Measurements from ENCODE around the gene KLHDC8B.

The KLHDC8B gene

DNA sequence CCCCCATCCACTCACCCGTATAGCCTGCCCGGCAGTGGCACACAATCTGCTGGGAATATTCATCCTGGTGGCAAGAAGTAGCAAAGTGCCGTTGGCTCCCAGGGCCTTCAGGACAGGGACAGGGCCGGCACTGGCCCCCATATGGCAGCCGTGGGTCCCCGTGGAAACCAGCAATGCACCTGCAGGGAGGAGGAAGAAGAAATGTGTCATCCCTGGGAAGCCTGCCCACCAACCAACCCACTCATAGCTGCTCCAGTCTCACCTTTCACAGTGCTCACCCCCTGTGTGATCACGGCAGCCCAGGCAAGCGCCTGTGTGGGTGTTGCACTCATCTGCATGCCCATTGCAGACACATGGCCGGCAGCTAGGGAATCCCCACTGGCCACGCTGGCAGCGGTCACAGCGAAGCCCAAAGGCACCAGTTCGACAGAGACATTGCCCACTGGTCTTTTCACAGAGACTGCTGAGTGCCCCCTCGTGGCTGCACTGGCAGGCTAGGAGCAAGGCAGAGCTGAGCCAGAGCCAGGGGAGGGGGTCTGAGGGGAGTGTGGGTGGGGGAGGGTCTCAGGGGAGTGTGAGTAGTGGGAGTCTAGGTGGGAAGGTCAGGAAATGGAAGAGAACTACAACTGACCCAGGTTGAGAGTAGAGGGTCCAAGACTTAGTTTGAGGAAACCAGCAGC, 46.3 kb upstream of the KLHDC8B start:
- Histone ChIP-seq H3K4me3 (replicated peaks; ENCODE audit: insufficient read depth, low read length) (no peak overlapping the region), H3K27me3 (ENCODE audit: insufficient read depth, poor library complexity, severe bottlenecking) (no peaks in the 10 kb centered on the region)
- peak in 1 of 2 experiments; percentile 7 for DNase-seq (ENCODE audit: low read depth in 1 of 2, low spot score in 1 of 2)

DNA sequence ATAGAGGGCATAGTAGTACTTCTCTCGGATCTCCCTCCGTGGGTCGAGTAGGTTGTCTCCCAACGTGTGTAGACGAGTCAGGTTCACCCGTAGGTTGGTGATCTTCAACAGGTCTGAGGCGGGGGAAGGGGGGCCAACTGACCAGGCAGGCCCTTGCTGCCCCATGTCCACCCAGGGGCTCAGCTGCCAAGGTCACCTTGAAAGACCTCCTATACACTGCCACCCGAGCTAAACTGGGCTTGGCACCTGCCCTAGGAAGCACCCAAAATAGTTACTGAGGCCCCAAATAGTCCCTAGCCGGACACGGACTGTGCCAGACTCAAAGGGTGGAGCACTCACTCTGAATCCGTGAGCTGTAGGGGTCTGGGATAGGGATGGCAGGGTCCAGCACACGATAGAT, 40.4 kb upstream of the KLHDC8B start:
- no peak for DNase-seq (ENCODE audit: low read depth in 1 of 2, low spot score in 1 of 2)
- Histone ChIP-seq H3K4me3 (replicated peaks; ENCODE audit: insufficient read depth, low read length) (no peak overlapping the region), H3K27ac (replicated peaks) (no peak overlapping the region), H3K27me3 (ENCODE audit: insufficient read depth, poor library complexity, severe bottlenecking) (no peaks in the 10 kb centered on the region)
- TF ChIP-seq, protein P1, sequence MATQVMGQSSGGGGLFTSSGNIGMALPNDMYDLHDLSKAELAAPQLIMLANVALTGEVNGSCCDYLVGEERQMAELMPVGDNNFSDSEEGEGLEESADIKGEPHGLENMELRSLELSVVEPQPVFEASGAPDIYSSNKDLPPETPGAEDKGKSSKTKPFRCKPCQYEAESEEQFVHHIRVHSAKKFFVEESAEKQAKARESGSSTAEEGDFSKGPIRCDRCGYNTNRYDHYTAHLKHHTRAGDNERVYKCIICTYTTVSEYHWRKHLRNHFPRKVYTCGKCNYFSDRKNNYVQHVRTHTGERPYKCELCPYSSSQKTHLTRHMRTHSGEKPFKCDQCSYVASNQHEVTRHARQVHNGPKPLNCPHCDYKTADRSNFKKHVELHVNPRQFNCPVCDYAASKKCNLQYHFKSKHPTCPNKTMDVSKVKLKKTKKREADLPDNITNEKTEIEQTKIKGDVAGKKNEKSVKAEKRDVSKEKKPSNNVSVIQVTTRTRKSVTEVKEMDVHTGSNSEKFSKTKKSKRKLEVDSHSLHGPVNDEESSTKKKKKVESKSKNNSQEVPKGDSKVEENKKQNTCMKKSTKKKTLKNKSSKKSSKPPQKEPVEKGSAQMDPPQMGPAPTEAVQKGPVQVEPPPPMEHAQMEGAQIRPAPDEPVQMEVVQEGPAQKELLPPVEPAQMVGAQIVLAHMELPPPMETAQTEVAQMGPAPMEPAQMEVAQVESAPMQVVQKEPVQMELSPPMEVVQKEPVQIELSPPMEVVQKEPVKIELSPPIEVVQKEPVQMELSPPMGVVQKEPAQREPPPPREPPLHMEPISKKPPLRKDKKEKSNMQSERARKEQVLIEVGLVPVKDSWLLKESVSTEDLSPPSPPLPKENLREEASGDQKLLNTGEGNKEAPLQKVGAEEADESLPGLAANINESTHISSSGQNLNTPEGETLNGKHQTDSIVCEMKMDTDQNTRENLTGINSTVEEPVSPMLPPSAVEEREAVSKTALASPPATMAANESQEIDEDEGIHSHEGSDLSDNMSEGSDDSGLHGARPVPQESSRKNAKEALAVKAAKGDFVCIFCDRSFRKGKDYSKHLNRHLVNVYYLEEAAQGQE (IDR thresholded peaks at IDR 0.05; ENCODE audit: insufficient replicate concordance, low read depth) = no peak
- no peak for TF ChIP-seq GABPA (IDR thresholded peaks at IDR 0.05; ENCODE audit: low read depth)
- TF ChIP-seq SPI1 (IDR thresholded peaks at IDR 0.05; ENCODE audit: borderline replicate concordance, low read depth) = no peak
- no peak for TF ChIP-seq POLR2AphosphoS5 (IDR thresholded peaks at IDR 0.05; ENCODE audit: low read depth)
- TF ChIP-seq, protein P2, sequence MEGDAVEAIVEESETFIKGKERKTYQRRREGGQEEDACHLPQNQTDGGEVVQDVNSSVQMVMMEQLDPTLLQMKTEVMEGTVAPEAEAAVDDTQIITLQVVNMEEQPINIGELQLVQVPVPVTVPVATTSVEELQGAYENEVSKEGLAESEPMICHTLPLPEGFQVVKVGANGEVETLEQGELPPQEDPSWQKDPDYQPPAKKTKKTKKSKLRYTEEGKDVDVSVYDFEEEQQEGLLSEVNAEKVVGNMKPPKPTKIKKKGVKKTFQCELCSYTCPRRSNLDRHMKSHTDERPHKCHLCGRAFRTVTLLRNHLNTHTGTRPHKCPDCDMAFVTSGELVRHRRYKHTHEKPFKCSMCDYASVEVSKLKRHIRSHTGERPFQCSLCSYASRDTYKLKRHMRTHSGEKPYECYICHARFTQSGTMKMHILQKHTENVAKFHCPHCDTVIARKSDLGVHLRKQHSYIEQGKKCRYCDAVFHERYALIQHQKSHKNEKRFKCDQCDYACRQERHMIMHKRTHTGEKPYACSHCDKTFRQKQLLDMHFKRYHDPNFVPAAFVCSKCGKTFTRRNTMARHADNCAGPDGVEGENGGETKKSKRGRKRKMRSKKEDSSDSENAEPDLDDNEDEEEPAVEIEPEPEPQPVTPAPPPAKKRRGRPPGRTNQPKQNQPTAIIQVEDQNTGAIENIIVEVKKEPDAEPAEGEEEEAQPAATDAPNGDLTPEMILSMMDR (IDR thresholded peaks at IDR 0.05; ENCODE audit: insufficient read depth, low read length) = no peak

More for the DNA sequence above, 46.3 kb upstream of the KLHDC8B start:
- no peak overlapping the region for H3K27ac ChIP-seq (replicated peaks)
- TF ChIP-seq, protein P2 (IDR thresholded peaks at IDR 0.05; ENCODE audit: insufficient read depth, low read length) = no peak
- TF ChIP-seq GABPA (IDR thresholded peaks at IDR 0.05; ENCODE audit: low read depth) = no peak

DNA sequence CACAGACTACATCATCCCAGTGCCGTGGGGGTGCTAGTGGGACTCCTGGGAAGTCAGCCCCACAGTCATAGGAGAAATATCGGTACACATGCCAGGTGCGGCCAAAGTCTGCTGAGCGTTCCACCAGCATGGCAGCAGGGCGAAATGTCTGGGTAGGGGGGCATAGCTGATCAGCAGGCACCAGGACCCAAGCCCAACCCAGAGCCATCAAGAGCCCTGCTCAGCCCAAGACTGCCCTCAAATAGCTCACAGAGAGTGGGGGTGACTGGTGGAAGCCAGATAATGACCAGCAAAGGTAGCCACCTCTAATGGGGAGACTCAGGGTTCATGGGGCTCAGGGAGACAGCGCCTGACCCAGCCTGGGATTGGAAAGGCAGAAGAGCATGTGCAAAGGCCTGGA, 39.8 kb upstream of the KLHDC8B start:
- TF ChIP-seq, protein P2 (IDR thresholded peaks at IDR 0.05; ENCODE audit: insufficient read depth, low read length) = no peak
- no peak for TF ChIP-seq POLR2AphosphoS5 (IDR thresholded peaks at IDR 0.05; ENCODE audit: low read depth)
- TF ChIP-seq SPI1 (IDR thresholded peaks at IDR 0.05; ENCODE audit: borderline replicate concordance, low read depth) = no peak
- TF ChIP-seq, protein P1 (IDR thresholded peaks at IDR 0.05; ENCODE audit: insufficient replicate concordance, low read depth) = no peak
- TF ChIP-seq GABPA (IDR thresholded peaks at IDR 0.05; ENCODE audit: low read depth) = no peak
- H3K27ac ChIP-seq (replicated peaks) = no peak overlapping the region
- H3K27me3 ChIP-seq (ENCODE audit: insufficient read depth, poor library complexity, severe bottlenecking) = no peaks in the 10 kb centered on the region
- H3K4me3 ChIP-seq (replicated peaks; ENCODE audit: insufficient read depth, low read length) = no peak overlapping the region
- DNase-seq (ENCODE audit: low read depth in 1 of 2, low spot score in 1 of 2) = no peak

DNA sequence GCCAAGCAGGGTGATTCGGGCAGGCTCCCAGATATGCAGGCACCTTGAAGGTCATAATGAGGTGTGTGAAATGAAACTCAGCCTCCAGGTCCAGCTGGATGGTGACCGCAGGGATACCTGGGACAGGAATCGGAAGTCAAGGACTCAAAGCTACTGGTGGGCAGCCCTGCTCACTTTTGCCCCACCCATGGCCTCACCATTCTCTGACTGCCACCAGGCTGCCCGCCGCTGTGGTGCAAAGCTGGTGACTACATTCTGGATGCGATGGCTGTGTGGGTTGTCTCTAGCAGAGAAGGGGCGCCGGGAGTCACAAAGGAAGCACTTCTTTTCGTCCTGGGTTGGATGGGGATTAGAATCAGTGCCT, 39.3 kb upstream of the KLHDC8B start:
- no peak overlapping the region for H3K4me3 ChIP-seq (replicated peaks; ENCODE audit: insufficient read depth, low read length)

More for the DNA sequence above, 39.3 kb upstream of the KLHDC8B start:
- H3K27me3 ChIP-seq (ENCODE audit: insufficient read depth, poor library complexity, severe bottlenecking) = no peaks in the 10 kb centered on the region
- no peak for TF ChIP-seq GABPA (IDR thresholded peaks at IDR 0.05; ENCODE audit: low read depth)
- no peak for TF ChIP-seq POLR2AphosphoS5 (IDR thresholded peaks at IDR 0.05; ENCODE audit: low read depth)
- no peak for TF ChIP-seq SPI1 (IDR thresholded peaks at IDR 0.05; ENCODE audit: borderline replicate concordance, low read depth)
- TF ChIP-seq, protein P2 (IDR thresholded peaks at IDR 0.05; ENCODE audit: insufficient read depth, low read length) = no peak
- TF ChIP-seq, protein P1 (IDR thresholded peaks at IDR 0.05; ENCODE audit: insufficient replicate concordance, low read depth) = no peak
- no peak for DNase-seq (ENCODE audit: low read depth in 1 of 2, low spot score in 1 of 2)
- H3K27ac ChIP-seq (replicated peaks) = no peak overlapping the region
